Esophagus squamous epithelium (tissue), 4 donors: ENCODE measurements around the gene CPNE7.

Experiments
- POLR2A ChIP-seq, 4 donors: fragments of 450-650 bp; IDR thresholded peaks; one replicate each; pipeline ENCODE4 v1.6.1; 2017; ENCODE audit warnings: antibody characterized with exemption in 4 of 4, mild to moderate bottlenecking in 4 of 4, moderate library complexity in 3 of 4
- TF ChIP-seq, protein P1 (sequence below), 6 experiments: fragments of 450-650 bp in 4 of 6; fragments of 200-600 bp in 2 of 6; sonication (generic) in 2 of 6; IDR thresholded peaks; one replicate each; pipeline ENCODE4 v1.5.1; 2016 to 2019; ENCODE audit warnings: antibody characterized with exemption in 6 of 6, mild to moderate bottlenecking in 4 of 6, moderate library complexity in 4 of 6

DNA sequence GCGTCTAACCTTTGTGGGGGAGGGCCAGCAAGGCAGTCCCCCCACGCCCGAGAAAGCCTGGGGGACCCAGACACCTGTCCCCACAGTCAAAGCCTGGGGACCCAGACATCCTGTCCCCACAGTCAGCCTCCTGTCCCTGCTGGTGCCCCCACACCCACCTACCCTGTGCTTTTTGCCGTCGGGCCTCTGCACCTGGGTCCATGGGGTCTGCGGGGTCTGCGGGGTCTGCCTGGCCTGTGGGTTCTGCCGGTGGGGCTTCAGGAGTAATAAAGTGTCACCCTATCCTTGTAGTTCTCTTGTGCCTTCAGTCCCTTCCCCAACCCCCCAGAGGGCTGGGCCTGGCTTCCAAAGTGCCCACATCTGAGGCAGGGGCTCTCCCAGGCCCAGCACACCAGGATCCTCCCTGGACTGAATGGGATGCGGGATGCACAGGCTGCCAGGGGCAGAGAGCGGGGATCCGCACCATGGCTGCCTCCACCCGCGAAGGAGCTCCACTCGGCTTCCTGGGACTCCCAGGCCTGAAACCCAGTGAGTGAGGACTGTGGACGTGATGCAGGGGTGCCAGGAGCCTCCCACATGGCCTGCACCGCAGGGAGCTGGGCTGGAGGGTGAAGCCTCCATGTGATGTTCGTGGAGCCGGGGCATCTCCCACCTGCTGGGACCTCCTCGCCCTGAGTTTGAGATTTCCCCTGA is 21.5 kb downstream of the CPNE7 start:
- no peak for TF ChIP-seq POLR2A (IDR thresholded peaks at IDR 0.05)
- TF ChIP-seq, protein P1, sequence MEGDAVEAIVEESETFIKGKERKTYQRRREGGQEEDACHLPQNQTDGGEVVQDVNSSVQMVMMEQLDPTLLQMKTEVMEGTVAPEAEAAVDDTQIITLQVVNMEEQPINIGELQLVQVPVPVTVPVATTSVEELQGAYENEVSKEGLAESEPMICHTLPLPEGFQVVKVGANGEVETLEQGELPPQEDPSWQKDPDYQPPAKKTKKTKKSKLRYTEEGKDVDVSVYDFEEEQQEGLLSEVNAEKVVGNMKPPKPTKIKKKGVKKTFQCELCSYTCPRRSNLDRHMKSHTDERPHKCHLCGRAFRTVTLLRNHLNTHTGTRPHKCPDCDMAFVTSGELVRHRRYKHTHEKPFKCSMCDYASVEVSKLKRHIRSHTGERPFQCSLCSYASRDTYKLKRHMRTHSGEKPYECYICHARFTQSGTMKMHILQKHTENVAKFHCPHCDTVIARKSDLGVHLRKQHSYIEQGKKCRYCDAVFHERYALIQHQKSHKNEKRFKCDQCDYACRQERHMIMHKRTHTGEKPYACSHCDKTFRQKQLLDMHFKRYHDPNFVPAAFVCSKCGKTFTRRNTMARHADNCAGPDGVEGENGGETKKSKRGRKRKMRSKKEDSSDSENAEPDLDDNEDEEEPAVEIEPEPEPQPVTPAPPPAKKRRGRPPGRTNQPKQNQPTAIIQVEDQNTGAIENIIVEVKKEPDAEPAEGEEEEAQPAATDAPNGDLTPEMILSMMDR (IDR thresholded peaks at IDR 0.05): no peak
